OCI-LY3 (cell line): ENCODE results near the gene ZNF683.

Experiments
- CTCF ChIP-seq: fragments of 200-600, 300-600 bp; sonication (generic); IDR thresholded peaks from 2 replicates; pipeline ENCODE4 v1.5.1; 2014; ENCODE audit warnings: antibody characterized with exemption, low read length, low read depth
- EZH2phosphoT487 ChIP-seq: fragments of 200-600 bp; shearing (Covaris generic); IDR thresholded peaks from 2 replicates; pipeline ENCODE4 v1.6.1; 2018; ENCODE audit warnings: antibody characterized with exemption, mixed run types, low read depth

- TF ChIP-seq CTCF (peak; percentile 74), EZH2phosphoT487 (no peak)
Observed at GRCh38 chr1:26321315-26322041, 51.1 kb downstream of the ZNF683 start.
